Uterus (tissue), 4 donors: ENCODE results near the gene ORM2. TPM values are rescaled to one million over a fixed set of nuclear protein-coding genes. Genes with fewer than 3 reads are reported as not detected.

ENCODE experiments used
- DNase-seq, 2 donors: peaks; one replicate each; pipeline ENCODE4 v3.0.0-alpha.2; 2019 to 2020
- H3K27ac ChIP-seq, 2 donors: fragments of 200-600 bp; sonication (generic); 1 replicate in 1 of 2; 2 replicates in 1 of 2; pipeline ENCODE4 v1.5.1; 2016 to 2018
- H3K27me3 ChIP-seq, 2 donors: fragments of 200-600 bp; sonication (generic); one replicate each; pipeline ENCODE4 v1.5.1; 2018 to 2019; ENCODE audit warnings: control low read depth in 1 of 2
- H3K36me3 ChIP-seq, 2 donors: fragments of 200-600 bp; sonication (generic); one replicate each; pipeline ENCODE4 v1.5.1; 2019; ENCODE audit warnings: control low read depth in 1 of 2
- H3K4me1 ChIP-seq, 2 donors: fragments of 200-600 bp; sonication (generic); one replicate each; pipeline ENCODE4 v1.5.1; 2018 to 2019; ENCODE audit warnings: control low read depth in 1 of 2
- H3K4me3 ChIP-seq, 2 donors: fragments of 200-600 bp; sonication (generic); 1 replicate in 1 of 2; 2 replicates in 1 of 2; pipeline ENCODE4 v1.5.1; 2018 to 2019; ENCODE audit warnings: mild to moderate bottlenecking in 1 of 2
- H3K9me3 ChIP-seq, 2 donors: fragments of 200-600 bp; sonication (generic); one replicate each; pipeline ENCODE4 v1.5.1; 2019; ENCODE audit warnings: control low read depth in 1 of 2
- CTCF ChIP-seq, 4 experiments: fragments of 200-600 bp in 2 of 4; fragments of 450-650 bp in 2 of 4; sonication (generic) in 2 of 4; IDR thresholded peaks; one replicate each; pipeline ENCODE4 v1.5.1; 2016 to 2019; ENCODE audit warnings: antibody characterized with exemption in 4 of 4, mild to moderate bottlenecking in 2 of 4, moderate library complexity in 1 of 4
- POLR2A ChIP-seq, 2 donors: fragments of 450-650 bp; IDR thresholded peaks; one replicate each; pipeline ENCODE4 v1.6.1; 2016; ENCODE audit warnings: antibody characterized with exemption in 2 of 2, mild to moderate bottlenecking in 1 of 2, moderate library complexity in 1 of 2
- intact Hi-C: fragments of 100-400 bp; cut with DNase I; formaldehyde crosslinking; loops from one replicate; pipeline ENCODE4 v1.15.1; 2023; ENCODE audit warnings: low total_unique reads
- total RNA-seq, 4 donors: library from RNA; depleted of rRNA in 3 of 4; stranded (reverse); fragments of >200 nt in 3 of 4; gene quantifications; one replicate each; pipeline versions ENCODE4 v1.1.0 to v1.2.4, GENCODE V29; 2014 to 2023
- donor health status: DM: yes; HTN: yes; CAD: no.

ORM2 gene
- total RNA-seq, 4 donors from 2014 or later, result 1.2 TPM; not detected in 3

- no peaks in the 10 kb centered on the region for H3K27me3 ChIP-seq
- no peak for TF ChIP-seq CTCF (IDR thresholded peaks at IDR 0.05)
- no peak for TF ChIP-seq POLR2A (IDR thresholded peaks at IDR 0.05)
- H3K36me3 ChIP-seq, result no peaks in the 10 kb centered on the region
- H3K9me3 ChIP-seq, result no peaks in the 10 kb centered on the region
- intact Hi-C loops, result no loop called here
- peak overlapping the region; percentile 80 to 84 for H3K27ac ChIP-seq
- H3K4me1 ChIP-seq, result peaks cover 5 to 11% of the 10 kb centered on the region in 2 donors
- no peak for DNase-seq
- no peak overlapping the region for H3K4me3 ChIP-seq
These were observed 21.1 kb downstream of the ORM2 start for GRCh38 chr9:114350636-114351401.

DNA sequence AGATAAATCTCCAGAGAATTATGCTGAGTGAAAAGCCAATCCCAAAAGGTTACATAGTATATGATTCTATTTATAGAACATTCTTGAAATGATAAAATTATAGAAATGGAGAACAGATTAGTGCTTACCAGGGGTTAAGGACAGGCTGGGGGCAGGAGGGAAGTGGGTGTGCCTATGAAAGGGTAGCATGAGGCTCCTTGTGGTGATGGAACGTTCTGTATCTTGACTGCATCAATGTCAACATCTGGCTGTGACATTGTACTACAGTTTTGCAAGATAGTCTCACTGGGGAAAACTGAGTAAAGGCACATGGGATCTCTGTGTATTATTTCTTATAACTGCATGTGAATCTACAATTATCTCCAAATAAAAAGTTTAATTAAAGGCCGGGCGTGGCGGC is 22.3 kb downstream of the ORM2 start:
- Histone ChIP-seq H3K9me3 (no peaks in the 10 kb centered on the region), H3K36me3 (no peaks in the 10 kb centered on the region), H3K4me3 (no peak overlapping the region), H3K27me3 (no peaks in the 10 kb centered on the region), H3K27ac (no peak overlapping the region), H3K4me1 (peaks cover 5 to 11% of the 10 kb centered on the region in 2 donors)
- DNase-seq, result no peak
- intact Hi-C loops, result no loop called here
- no peak for TF ChIP-seq CTCF (IDR thresholded peaks at IDR 0.05)
- TF ChIP-seq POLR2A (IDR thresholded peaks at IDR 0.05), result no peak

DNA sequence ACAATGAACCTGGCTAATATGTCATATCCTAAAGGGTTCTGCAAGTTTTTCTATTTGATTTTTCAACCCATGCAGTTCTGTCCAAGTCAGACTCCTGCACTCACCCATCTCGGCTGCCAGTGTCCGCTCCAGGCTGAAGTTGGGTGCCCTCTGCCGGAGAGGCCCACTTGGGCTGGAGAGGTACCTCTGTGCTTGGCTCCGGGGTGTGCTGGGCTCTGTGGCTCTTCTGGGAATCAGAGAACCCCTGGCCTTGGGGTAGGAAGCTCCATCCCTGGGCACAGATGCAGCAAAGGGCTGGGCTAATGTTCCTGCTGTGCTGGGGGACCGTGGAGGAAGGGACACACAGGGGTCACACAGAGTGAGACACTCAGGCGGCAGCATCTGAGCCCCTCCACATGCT is 26.2 kb downstream of the ORM2 start:
- H3K36me3 ChIP-seq, result no peaks in the 10 kb centered on the region
- H3K4me3 ChIP-seq, result no peak overlapping the region
- no peaks in the 10 kb centered on the region for H3K9me3 ChIP-seq
- intact Hi-C loops, result no loop called here
- H3K27ac ChIP-seq, result no peak overlapping the region
- no peak for DNase-seq
- TF ChIP-seq POLR2A (IDR thresholded peaks at IDR 0.05), result no peak
- TF ChIP-seq CTCF (IDR thresholded peaks at IDR 0.05), result no peak
- H3K4me1 ChIP-seq, result no peaks in the 10 kb centered on the region
- H3K27me3 ChIP-seq, result no peaks in the 10 kb centered on the region

GRCh38 chr9:114356792-114357191 is 27.1 kb downstream of the ORM2 start:
- no peak overlapping the region for H3K4me3 ChIP-seq
- H3K9me3 ChIP-seq, result no peaks in the 10 kb centered on the region
- no peak for TF ChIP-seq CTCF (IDR thresholded peaks at IDR 0.05)
- TF ChIP-seq POLR2A (IDR thresholded peaks at IDR 0.05), result no peak
- DNase-seq, result no peak
- no peaks in the 10 kb centered on the region for H3K4me1 ChIP-seq
- H3K27ac ChIP-seq, result no peak overlapping the region
- no peaks in the 10 kb centered on the region for H3K27me3 ChIP-seq
- intact Hi-C loops, result no loop called here
- H3K36me3 ChIP-seq, result no peaks in the 10 kb centered on the region

GRCh38 chr9:114357360-114357759 is 27.7 kb downstream of the ORM2 start:
- no peak for DNase-seq
- no peak for TF ChIP-seq POLR2A (IDR thresholded peaks at IDR 0.05)
- TF ChIP-seq CTCF (IDR thresholded peaks at IDR 0.05), result no peak
- no peak overlapping the region for H3K4me3 ChIP-seq

More at GRCh38 chr9:114357360-114357759, 27.7 kb downstream of the ORM2 start:
- no peaks in the 10 kb centered on the region for H3K36me3 ChIP-seq
- H3K27me3 ChIP-seq, result no peaks in the 10 kb centered on the region
- H3K9me3 ChIP-seq, result no peaks in the 10 kb centered on the region
- no peaks in the 10 kb centered on the region for H3K4me1 ChIP-seq
- no peak overlapping the region for H3K27ac ChIP-seq
- intact Hi-C loops, result no loop called here
